Small intestine (tissue), 7 donors: ENCODE measurements around the gene FGD4. TPM values are rescaled to one million over a fixed set of nuclear protein-coding genes. Genes with fewer than 3 reads are reported as not detected.

Experiments used
- DNase-seq, 2 donors: peaks; one replicate each; pipeline versions ENCODE4 v3.0.0 to v3.0.0-alpha.2; 2013
- FAIRE-seq: peaks from 2 replicates; lab custom pipeline; 2012; peaks lifted over from hg19 to GRCh38; lab: Jason Lieb, UNC
- H3K27ac ChIP-seq, 3 donors: one replicate each; pipeline ENCODE4 v1.5.1; 2013; ENCODE audit warnings: low read length in 2 of 3, mild to moderate bottlenecking in 2 of 3, control low read depth in 1 of 3, inconsistent platforms in 1 of 3, low read depth in 1 of 3, moderate library complexity in 1 of 3
- H3K27me3 ChIP-seq, 3 donors: one replicate each; pipeline ENCODE4 v1.6.1; 2013; ENCODE audit warnings: low read length in 3 of 3, inconsistent platforms in 1 of 3; ENCODE audit not compliant: control insufficient read depth in 3 of 3, insufficient read depth in 3 of 3
- H3K36me3 ChIP-seq, 3 donors: one replicate each; pipeline ENCODE4 v1.6.1; 2013; ENCODE audit warnings: low read length in 3 of 3, inconsistent platforms in 1 of 3, low read depth in 1 of 3, mild to moderate bottlenecking in 1 of 3, moderate library complexity in 1 of 3; ENCODE audit not compliant: control insufficient read depth in 3 of 3, insufficient read depth in 2 of 3
- H3K4me1 ChIP-seq, 3 donors: one replicate each; pipeline ENCODE4 v1.6.1; 2013; ENCODE audit warnings: low read length in 2 of 3, inconsistent platforms in 1 of 3, low read depth in 1 of 3, mild to moderate bottlenecking in 1 of 3, moderate library complexity in 1 of 3; ENCODE audit not compliant: control insufficient read depth in 3 of 3, insufficient read depth in 2 of 3
- H3K4me3 ChIP-seq, 3 donors: one replicate each; pipeline ENCODE4 v1.5.1; 2013; ENCODE audit warnings: low read length in 3 of 3, control low read depth in 1 of 3, inconsistent platforms in 1 of 3, low read depth in 1 of 3, mild to moderate bottlenecking in 1 of 3, moderate library complexity in 1 of 3
- H3K9me3 ChIP-seq, 2 donors: one replicate each; pipeline ENCODE4 v1.6.1; 2013; ENCODE audit warnings: low read depth in 1 of 2, low read length in 1 of 2; ENCODE audit not compliant: control insufficient read depth in 2 of 2, insufficient read depth in 1 of 2
- WGBS, 3 donors: extraction: QIAGEN DNeasy Blood & Tissue Kit; methylation state at CpG; one replicate each; pipeline ENCODE4 v1.1.7; 2013; 5-methylcytosine and 5-hydroxymethylcytosine counted together
- polyA plus RNA-seq, 4 donors: library from polyadenylated mRNA; stranded (reverse) in 3 of 4; unstranded in 1 of 4; fragments of 200-250 nt in 3 of 4; fragments of 120-200 nt in 1 of 4; gene quantifications; one replicate each; pipeline versions ENCODE4 v1.2.1 to v1.2.3, GENCODE V29; 2013
- donor health status: healthy with polysubstance abuse.
- donor health status: control.
- donor health status: control.
- donor health status: Bipolar disorder and iron deficiency.
- donor health status: healthy.

Gene FGD4
- polyA plus RNA-seq, 4 donors, result 8.2 to 21.4 (median 14.2) TPM

DNA sequence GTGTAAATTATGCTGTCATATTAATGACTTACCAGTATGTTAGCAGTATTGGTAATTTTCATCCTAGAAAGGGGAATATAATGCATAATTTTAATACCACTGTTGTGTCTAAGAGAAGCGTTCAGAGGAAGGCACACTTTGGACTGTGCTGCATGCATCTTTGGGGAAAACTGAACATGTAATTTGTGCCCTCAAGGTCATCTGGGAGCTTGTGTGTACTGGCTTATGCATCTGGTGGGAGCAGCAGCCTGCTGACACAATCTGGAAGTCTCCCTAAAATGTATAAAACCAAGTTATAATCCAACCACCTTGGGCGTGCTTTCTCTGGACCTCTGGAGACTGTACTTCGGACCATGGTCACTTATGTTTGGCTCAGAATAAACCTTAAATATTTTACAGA is 14.1 kb downstream of the FGD4 start:
- FAIRE-seq, result no peak
- 38 to 64% (median 49%) methylated on average over 3 of the region's 3 CpGs for WGBS, 3 donors

DNA sequence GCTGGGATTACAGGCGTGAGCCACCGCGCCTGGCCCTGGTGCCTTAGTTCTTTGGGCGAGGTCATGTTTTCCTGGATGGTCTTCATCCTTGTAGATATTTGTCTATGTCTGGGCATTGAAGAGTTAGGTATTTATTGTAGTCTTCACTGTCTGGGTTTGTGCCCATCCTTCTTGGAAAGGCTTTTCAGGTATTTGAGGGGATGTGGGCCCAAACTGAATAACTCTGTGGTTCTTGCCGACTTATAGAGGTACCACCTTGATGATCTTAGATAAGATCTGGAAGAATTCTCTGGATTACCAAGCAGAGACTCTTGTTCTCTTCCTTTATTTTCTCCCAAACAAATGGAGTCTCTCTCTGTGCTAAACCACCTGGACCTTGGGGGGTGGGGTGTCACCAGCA is 18.9 kb downstream of the FGD4 start:
- FAIRE-seq (no peak), DNase-seq (no peak)
- H3K4me3 ChIP-seq, result no peak overlapping the region
- no peak overlapping the region for H3K27ac ChIP-seq
- no peaks in the 10 kb centered on the region for H3K9me3 ChIP-seq
- no peaks in the 10 kb centered on the region for H3K27me3 ChIP-seq
- H3K4me1 ChIP-seq, result peaks cover 0 to 5% (median 0%) of the 10 kb centered on the region in 3 donors
- WGBS, 3 donors, result 93 to 95% (median 94%) methylated on average over 5 of the region's 5 CpGs
- H3K36me3 ChIP-seq, result peaks cover 0 to 13% (median 2%) of the 10 kb centered on the region in 3 donors

More for the DNA sequence above, 14.1 kb downstream of the FGD4 start:
- peaks cover 0 to 19% (median 3%) of the 10 kb centered on the region in 3 donors for H3K36me3 ChIP-seq
- H3K27me3 ChIP-seq, result no peaks in the 10 kb centered on the region
- peak; percentile 16 to 25 for DNase-seq
- H3K4me3 ChIP-seq, result no peak overlapping the region
- no peaks in the 10 kb centered on the region for H3K9me3 ChIP-seq
- H3K27ac ChIP-seq, result no peak overlapping the region
- no peaks in the 10 kb centered on the region for H3K4me1 ChIP-seq

DNA sequence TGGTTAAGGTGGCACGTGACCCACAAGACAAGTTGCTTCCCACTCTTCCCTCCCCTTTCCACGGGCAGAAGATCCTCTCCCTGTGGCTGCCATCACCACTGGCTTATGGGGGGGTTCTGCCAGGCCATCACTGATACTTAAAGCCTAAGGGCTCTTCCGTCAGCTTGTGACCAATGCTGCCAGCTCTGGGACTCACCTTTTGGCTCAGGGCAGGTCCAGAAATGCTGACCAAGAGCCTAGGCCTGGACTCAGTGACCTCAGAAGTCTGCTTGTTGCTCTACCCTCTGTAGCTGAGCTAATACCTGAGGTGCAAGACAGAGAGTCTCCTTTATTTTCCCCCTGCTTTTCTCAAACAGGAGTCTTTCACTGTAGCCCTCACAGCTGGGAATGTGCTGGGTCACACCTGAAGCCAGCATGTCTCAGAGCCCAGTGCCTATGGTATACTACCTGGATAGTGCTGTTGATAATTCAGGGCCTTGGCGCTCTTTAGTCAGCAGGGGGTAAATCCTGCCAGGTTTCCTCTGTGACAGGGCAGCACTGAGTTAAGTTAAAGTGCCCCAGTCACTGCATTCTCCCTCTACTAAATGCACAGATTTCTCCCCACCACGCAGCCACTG is 19.7 kb downstream of the FGD4 start:
- FAIRE-seq (no peak), DNase-seq (no peak)
- Histone ChIP-seq H3K9me3 (no peaks in the 10 kb centered on the region), H3K27me3 (no peaks in the 10 kb centered on the region), H3K4me3 (no peak overlapping the region), H3K4me1 (peaks cover 0 to 5% (median 0%) of the 10 kb centered on the region in 3 donors), H3K36me3 (peaks cover 0 to 13% (median 2%) of the 10 kb centered on the region in 3 donors), H3K27ac (no peak overlapping the region)
- WGBS, 3 donors, result 59 to 83% (median 76%) methylated on average over 5 of the region's 5 CpGs

DNA sequence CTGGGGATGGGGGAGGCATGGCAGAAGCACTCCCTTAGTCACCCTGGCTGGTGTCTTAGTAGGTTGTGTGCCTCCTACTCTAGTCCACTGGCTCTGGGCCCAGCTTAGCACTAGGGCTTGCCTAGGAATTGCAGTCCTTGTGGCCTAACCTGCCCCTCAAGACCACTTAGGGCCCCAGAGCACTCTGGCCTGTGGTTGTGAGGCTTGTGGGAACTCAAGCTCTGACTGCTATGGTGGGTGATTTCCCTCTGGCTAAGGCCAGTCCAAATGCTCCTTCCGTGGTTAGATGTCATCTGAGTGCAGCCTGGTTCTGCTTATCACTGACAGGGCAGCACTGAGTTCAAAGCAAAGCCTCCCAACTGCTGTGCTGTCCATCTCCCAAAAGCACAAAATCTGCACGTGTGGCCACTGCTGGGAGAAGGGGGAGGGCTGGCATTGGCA is 20.2 kb downstream of the FGD4 start:
- Histone ChIP-seq H3K36me3 (peaks cover 0 to 13% (median 2%) of the 10 kb centered on the region in 3 donors), H3K4me3 (no peak overlapping the region), H3K27me3 (no peaks in the 10 kb centered on the region), H3K27ac (no peak overlapping the region), H3K4me1 (peaks cover 0 to 5% (median 0%) of the 10 kb centered on the region in 3 donors), H3K9me3 (no peaks in the 10 kb centered on the region)
- DNase-seq (no peak), FAIRE-seq (no peak)
- 15 to 31% (median 25%) methylated on average over 2 of the region's 2 CpGs for WGBS, 3 donors

DNA sequence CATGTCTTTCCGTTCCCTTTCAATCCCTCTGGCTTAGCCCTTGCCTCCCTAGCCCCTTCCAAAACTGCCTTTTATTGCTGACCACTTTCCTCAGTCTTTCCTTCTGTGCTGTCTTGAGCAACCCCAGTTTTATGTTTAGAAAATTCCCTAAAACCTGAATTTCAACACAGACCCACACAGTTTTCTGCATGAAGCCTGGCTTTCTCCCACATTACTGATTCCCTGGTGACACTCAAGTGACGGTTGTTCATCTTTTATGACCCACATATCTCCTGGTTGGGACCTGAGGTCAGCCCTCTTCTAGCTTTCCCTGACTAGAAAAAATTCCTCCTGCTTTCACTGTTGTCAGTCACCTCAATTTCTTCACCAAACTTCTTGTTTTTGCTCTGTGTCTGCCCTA is 21.0 kb downstream of the FGD4 start:
- 67 to 76% (median 74%) methylated on average over 2 of the region's 2 CpGs for WGBS, 3 donors

DNA sequence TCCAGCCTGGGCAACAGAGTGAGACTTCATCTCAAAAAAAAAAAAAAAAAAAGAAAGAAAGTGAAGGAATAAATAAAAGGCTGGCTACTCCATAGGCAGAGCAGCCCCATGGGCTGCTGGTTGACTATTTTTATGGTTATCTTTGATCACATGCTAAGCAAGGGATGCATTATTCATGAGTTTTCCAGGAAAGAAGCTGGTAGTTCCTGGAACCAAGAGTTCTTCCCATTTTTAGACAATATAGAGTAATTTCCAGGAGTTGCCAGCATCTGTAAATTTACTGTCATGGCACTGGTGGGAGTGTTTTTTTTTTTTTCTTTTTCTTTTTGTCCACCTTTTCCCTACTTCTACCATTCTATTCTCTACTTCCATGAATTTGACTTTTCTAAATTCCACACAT is 24.2 kb downstream of the FGD4 start:
- DNase-seq (no peak), FAIRE-seq (no peak)
- Histone ChIP-seq H3K27me3 (no peaks in the 10 kb centered on the region), H3K4me1 (peaks cover 0 to 5% (median 0%) of the 10 kb centered on the region in 3 donors), H3K36me3 (peaks cover 0 to 6% (median 2%) of the 10 kb centered on the region in 3 donors), H3K27ac (no peak overlapping the region), H3K9me3 (no peaks in the 10 kb centered on the region), H3K4me3 (no peak overlapping the region)

More for the DNA sequence above, 21.0 kb downstream of the FGD4 start:
- no peak overlapping the region for H3K4me3 ChIP-seq
- H3K36me3 ChIP-seq, result peaks cover 0 to 13% (median 2%) of the 10 kb centered on the region in 3 donors
- no peak for DNase-seq
- H3K27me3 ChIP-seq, result no peaks in the 10 kb centered on the region
- H3K9me3 ChIP-seq, result no peaks in the 10 kb centered on the region
- no peak for FAIRE-seq
- peaks cover 0 to 5% (median 0%) of the 10 kb centered on the region in 3 donors for H3K4me1 ChIP-seq
- H3K27ac ChIP-seq, result no peak overlapping the region

DNA sequence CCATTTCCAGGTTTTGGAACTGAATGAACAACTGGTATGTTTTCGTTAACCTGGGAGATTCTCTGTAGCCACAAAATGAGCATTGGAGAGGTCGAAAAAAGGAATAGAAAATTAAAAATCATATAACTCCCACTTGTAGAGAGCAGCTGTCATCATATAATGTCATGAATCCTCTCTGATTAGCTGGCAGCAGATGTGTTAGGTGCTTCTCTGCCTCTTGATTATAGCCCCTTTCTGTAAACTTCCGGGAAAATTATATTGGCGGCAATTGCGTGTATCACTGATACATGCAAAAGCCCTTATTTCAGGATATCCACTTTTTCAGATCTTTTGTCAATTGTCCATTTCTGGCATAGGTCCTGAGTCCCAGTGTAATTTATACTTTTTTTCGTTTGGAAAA is 31.7 kb downstream of the FGD4 start:
- peaks cover 0 to 5% (median 0%) of the 10 kb centered on the region in 3 donors for H3K36me3 ChIP-seq
- DNase-seq, result no peak
- 76 to 83% (median 80%) methylated on average over 6 of the region's 6 CpGs for WGBS, 3 donors

DNA sequence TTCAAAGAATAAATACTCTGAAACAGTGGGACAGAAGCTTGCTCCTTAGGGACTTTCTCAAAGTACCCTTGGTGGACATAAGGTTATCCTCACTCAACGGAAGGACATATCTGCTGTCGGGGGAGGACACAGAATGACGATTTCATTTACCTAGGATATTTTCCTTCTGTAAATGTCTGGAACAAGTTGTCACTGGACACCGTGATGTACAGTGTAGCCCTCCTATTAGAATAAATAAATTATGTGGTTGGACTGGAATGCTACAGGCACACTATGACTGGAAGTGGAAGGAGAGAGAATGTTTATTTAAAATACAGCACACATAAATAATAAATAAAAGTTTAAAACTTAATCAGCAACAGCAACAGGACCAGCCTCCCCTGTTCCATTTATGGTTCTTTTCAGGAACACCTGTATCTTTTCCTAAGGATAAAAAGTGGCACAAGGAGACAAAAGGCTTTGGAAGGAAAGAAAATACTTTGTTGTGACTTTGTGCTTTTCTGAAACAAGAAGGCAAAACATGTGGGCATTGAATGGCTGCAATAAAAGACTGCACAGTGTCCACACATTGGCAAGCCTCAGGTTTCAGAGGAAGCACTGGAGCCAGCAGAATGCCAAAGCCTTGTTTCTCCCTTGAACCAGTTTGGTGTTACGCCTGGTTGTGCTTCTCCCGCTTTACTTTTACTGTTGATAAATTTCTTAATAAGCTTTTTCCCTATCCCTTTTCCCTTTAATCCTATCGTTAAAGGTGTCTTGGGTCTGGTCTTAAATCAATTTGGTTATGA is 36.8 kb downstream of the FGD4 start:
- H3K36me3 ChIP-seq, result peaks cover 0 to 13% (median 0%) of the 10 kb centered on the region in 3 donors
- H3K27me3 ChIP-seq, result no peaks in the 10 kb centered on the region
- DNase-seq (no peak), FAIRE-seq (no peak)
- H3K9me3 ChIP-seq, result no peaks in the 10 kb centered on the region
- WGBS, 3 donors, result 77 to 81% (median 78%) methylated on average over 7 of the region's 7 CpGs
- H3K4me1 ChIP-seq, result no peaks in the 10 kb centered on the region
- H3K4me3 ChIP-seq, result no peak overlapping the region
- no peak overlapping the region for H3K27ac ChIP-seq

More for the DNA sequence above, 31.7 kb downstream of the FGD4 start:
- Histone ChIP-seq H3K27me3 (no peaks in the 10 kb centered on the region), H3K4me3 (no peak overlapping the region), H3K9me3 (peaks cover 0 to 5% of the 10 kb centered on the region in 2 donors), H3K4me1 (no peaks in the 10 kb centered on the region), H3K27ac (no peak overlapping the region)
- FAIRE-seq, result no peak
